NCI-H524 treated with DMSO at 0.1 percent for 48 hours (cell line): Measurements from ENCODE around the gene EPS15.

Experiments
- DNase-seq: peaks from one replicate; lab custom pipeline; 2025; lab: John Stamatoyannopoulos, UW

EPS15 gene

DNA sequence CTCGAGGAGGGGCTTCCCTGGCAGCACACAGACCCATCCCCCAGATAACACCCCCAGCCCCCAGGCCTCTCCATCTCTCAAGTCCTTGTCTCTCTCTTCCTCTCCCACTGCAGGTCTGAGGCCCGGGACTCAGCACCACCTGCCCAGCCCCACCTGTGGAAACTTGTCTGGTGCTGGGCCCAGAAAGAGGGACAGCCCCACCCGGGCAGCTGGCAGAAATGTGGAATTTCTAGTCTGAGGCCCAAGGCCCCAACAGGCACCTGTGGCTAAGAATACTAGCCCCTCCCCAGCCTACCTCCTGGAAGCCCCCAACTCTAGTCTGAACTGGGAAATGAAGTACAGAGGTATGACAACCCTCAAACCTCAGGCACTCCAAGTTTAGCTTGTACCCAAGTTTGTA, 204.1 kb downstream of the EPS15 start:
- DNase-seq, result no peak

DNA sequence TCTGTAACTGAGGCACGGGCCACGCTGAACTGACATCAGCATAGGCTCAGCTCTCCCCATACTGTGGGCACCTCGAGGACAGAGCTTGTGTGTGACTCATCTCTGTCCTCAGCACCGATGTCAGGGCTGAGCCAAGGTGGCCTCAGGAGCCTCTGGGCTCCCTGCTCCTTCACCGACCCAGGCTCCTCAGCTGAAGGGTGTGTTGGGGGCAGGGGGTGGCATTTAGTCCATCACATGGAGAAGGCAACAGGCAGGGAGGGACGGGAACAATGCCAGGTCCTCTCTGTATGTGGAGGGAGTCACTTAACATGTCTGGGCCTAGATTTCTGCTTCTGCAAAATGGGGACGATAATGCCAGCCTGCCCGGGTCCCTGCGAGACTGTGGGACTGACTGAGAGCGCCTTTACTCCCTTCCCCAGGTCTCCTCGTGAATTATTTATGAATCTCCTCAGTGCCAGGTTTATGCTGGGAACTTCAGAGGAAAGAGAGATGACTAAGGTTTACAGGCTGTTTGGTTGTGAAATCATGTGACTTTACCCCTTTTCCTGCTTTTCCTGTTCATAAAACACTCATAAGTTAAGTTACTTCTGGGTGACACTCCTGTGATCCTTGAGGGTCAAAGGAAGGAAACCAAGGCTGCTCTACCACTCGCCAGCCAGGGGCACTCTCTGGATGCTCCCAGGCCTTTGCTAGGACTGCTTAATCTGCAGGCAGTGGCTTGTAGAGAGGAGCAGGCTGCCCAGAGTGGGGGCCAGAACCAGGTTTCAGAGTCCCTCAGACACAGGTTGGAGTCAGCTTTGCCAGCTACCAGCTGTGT, 204.9 kb downstream of the EPS15 start:
- DNase-seq, result no peak

DNA sequence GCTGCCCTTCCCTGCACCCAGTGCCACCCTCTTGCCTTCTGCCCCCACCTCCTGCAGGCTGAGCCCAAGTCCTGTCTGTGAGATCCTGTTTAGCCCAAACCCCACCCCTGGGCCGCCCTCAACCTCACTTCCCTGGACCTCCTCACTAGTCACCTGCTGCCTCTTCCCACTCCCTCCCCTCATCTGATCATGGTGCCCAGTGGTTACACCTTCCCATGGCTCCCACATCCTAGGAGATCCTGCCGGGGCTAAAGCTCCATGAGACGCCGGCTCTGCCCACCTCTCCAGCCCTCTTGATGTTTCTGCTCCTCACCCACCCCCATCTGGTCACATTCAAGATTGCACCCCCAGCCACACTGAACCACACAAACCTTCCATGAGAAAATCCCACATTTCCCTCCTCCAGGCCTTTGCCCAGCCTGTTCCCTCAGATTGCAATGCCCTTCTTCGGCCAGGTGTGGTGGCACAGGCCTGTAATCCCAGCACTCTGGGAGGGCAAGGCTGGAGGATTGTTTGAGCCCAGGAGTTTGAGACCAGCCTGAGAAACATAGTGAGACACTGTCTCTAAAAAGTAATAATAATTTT, 205.7 kb downstream of the EPS15 start:
- DNase-seq, result no peak

DNA sequence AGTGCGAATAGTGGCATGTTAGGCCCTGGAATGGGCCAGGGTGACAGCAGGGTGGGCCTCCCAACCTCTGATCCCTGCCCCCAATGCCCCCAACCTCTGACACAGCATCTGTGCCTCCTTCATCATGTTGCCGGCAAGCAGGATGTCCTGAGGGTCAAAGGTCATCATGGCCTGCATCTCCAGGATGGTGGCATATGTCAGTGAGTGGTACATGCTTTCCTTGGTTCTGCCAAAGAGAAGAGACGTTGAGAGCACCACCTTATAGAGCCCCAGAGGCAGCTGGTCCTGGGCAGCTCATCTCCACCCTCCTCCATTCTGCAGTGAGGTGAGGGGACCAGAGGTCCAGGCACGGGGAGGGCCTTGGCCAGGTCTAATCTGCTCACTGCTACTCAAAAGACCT, 206.3 kb downstream of the EPS15 start:
- no peak for DNase-seq

DNA sequence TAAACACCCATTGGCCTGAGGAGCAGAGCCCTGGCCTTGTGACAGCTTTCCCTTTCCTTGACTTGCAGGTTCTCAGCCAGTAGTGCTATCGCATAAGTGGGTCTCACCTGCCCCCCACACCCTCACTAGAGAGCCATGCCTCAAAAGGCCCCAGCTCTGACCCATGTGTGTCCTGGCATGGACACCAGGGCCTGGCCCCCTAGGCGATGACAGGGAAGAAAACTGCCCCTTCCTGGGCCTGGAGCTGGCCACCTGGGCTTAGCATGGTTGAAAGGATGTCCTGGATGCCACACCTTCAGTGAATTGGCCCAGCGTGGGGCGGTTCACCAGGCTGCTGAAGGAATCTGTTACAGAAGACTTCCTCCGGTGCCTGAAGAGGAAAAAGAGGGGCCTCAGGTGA, 207.2 kb downstream of the EPS15 start:
- no peak for DNase-seq

DNA sequence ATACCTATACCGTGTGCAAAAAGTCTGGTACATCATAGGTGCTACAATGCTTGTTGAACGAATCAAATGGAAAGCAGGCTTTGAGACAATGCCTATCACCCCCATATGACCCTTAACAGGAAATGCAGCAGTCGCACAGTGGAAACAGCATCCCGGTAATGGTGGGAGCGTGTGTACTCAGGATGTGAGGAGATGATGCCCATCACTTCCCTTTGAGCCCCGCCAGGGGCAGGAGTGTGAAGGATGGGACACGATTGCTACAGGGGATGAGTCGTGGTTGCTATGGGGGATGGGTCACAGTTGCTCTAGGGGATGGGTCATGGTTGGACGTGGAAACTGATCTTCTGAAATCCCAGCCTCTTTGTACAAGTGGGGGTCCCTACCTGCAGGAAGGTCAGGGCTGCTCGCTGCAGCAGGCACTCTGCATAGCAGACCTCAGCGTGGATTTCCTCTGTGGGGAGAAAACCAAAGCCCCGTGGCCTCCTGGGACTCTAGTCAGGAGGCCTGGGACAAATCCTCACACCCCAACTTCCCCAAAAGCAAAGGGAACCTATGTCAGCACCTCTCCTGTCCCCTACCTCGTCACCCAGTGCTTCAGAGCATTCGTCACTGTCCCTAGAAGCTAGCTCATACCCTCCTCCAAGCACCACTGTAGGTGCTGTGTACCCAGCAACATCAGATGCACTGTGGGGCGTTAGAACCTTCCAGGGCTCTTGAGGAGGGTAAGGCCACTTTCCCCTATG, 208.0 kb downstream of the EPS15 start:
- DNase-seq, result no peak

DNA sequence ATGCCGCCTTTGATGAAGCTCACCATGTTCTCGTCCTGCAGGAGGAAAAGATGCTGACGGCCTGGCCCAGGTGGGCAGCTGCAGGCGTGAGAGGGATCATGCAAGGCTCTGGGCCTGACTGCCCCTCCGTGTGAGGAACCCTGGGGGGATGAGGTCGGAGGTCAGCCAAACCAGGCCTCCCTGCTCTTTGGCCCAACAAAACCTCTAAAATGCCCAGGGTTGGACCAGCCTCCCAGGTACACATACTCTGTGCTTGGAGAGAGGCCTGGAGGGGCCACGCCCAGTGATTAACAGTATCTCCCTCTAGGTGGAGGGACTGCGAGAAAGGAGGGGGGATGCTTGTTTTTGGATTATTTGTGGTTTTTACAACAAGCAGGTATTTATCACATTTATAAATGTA, 209.8 kb downstream of the EPS15 start:
- DNase-seq, result no peak

DNA sequence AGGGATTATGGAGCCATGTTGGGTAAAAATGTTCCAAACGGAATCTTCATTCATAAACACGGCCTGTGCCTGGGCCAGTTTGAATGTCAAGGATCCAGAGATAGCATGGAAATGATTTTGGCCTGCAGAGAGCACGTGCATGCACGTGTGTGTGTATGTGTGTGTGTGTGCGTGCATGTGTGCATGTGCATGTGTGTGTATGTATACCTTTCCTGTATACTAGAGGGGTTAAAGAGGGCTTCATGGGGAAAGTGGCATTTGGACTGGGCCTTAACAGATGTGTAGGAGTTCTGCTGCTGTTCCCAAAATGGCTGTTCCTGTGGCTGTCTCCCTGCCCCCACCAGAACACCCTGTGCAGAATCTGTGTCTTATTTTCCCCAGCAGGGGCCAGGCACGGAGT, 210.4 kb downstream of the EPS15 start:
- DNase-seq, result no peak

DNA sequence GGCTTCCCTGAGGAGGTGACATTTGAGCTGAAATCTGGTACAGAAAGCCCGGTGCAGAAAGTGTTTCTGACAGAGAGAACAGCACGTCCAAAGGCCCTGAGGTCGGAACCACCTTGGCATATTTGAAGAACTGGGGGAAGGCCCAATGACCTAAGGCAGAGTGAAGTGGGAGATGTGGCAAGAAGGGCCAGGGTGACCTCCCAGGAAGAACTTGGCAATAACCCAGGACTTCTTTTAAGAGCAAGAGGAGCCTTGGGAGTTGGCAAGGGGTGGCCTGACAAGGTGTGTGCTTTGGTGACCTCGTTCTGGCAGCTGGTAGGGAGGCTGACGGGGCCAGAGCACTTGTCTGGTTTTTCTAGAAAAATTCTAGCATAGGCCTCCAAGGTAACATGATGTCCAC, 212.1 kb downstream of the EPS15 start:
- no peak for DNase-seq

DNA sequence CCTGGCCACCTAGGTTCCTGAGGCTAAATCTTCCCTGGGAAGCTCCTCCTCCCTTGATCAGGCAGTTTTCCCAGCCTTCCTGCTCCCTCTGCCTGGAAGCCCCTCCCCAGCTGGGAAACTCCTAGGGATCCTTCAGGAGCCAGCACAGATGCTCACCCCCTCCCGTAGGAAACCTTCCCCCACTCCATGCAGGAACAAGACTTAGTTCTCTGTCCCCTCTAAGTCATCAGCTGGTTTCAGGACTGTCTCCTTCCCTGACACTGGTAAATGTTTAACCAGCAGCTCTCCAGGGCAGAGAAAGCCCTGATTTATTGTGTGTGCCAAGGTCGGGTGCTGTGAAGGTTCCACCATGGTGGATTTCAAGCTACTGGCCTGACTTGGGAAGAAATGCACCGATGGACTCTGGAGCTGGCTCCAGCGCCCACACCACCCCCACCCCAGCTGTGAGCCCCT, 213.7 kb downstream of the EPS15 start:
- DNase-seq, result peak; percentile 10

DNA sequence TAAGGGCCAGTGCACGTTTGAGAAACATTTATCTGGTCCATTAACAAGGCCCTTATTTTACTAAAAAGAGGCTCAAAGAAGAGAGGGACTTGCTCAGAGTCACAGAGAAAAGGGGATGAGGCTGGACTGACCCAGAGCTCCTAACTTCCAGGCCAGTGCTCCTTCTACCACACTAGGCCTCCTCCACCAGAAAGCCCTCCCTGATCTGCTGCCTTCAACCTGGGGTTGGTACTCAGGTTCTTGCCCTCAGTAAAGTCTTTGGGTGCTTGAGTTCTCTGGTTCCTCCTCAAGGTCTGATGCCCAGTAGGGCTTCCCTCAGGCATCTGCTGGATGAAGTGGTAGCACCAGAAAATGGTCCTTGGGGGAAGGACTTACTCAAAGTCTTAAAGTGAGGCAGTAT, 214.7 kb downstream of the EPS15 start:
- DNase-seq, result no peak
